Measurements from ENCODE around the gene NFE2L2.
"Not testable (repeated sequence)": the region's sequence is repeated elsewhere in the genome, so short reads cannot be mapped to it uniquely, and the experiment has no call there.

NFE2L2 gene

DNA sequence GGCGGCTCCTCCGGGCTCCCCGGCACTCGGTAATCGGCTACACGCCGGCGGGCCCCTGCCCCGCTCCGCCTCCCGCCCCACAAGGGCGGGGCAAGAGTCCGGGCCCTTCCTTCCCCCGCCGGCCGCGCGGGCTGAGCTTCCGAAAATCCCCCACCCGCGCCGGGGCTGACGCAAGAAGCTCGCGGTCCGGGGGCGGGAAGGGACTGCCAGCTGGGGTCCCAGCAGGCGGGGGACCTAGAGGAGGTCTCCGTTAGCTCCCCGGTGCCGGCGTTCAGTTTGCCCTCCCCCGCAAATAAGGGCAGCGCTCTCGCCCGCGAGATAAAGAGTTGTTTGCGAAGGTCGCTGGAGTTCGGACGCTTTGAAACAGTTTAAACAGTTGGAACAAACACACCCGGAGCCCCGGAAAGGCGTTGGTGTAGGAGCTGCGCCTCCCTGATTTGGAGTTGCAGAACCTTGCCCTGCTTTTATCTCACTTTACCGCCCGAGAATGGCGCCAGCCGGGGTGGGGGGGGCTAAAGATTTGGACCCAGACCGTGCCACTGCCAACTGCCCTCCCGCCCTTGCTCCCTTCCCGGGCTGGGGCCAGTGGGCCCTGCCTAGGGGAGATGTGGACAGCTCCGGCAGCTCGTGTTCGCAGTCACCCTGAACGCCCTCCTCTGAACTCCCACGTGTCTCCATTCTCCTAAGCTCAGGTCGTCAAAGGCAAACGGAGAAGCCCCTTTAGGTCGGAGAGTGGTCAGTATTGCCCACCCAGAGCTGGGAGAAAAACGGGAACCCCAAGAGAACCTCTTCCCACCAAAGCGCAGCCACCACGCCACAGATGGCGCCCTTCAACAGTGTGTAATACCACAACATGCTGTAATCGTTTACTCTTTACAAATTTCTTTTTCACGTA is at the start of gene NFE2L2:
Gene NFE2L2 (minus strand): TSS at position 35 of the 895 bp plus-strand sequence. CDS start 151 bp downstream, outside the sequence.
- peak; percentile 90 for DNase-seq

DNA sequence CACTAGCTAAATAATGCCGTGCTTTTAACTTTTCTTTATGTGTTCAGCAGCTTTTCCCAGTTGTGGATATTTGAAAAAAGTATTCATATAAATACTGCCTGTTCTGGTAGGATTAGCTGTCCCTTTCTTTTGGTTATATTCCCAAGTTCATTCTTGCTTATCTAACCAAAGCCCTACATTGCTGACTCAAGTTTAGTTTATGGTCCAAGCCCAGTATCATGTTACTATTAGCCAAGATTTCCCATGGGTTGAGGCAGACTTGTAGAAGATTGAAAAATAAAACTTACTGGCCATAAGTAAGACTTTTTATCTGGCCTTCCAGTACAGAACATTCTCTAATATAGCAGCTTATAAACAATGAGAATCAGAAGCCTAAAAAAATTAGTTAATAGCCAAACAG is 49.7 kb upstream of the NFE2L2 start:
- no peak for DNase-seq

DNA sequence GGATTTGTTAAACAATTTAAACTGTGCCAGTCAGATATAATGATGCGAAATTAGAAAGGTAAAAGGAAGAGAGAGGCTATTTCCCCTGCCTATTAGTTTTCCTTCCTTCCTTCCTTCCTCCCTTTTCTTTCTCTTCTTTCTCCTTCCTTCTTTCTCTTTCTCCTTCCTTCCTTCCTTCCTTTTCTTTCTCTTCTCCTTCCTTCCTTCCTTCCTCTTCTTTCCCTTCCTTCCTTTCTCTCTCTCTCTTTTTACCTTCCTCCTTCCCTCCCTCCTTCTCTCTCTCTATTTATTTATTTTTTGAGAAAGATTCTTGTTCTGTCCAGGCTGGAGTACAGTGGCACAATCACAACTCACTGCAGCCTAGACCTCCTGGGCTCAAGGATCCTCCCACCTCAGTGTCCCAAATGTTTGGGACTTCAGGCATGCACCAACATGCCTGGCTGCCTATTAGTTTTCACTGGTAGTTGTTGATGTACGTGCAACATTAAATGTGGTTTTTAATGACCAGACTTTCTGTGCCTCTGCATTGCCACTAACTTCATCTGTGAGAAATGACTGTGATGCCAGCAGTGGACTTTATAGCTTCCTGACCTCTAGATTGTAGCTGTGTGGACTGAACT is 48.7 kb upstream of the NFE2L2 start:
- DNase-seq, result no peak

DNA sequence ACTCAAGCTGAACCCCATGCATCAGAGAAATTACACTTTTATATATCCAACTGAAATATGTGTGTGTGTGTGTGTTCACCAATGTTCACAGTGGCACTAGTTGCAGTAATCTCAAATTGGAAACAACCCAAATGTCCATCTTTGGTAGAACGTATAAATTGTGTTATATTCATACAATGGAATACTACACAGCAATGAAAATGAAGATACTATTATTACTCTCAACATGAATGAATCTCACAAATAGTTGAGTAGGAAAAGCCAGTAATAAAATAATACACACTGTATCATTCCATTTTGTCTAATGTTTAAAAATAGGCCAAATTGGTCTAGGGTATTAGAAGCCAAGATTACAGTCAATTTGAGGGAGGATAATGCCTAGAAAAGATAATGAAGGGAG is 48.0 kb upstream of the NFE2L2 start:
- DNase-seq, result no peak

DNA sequence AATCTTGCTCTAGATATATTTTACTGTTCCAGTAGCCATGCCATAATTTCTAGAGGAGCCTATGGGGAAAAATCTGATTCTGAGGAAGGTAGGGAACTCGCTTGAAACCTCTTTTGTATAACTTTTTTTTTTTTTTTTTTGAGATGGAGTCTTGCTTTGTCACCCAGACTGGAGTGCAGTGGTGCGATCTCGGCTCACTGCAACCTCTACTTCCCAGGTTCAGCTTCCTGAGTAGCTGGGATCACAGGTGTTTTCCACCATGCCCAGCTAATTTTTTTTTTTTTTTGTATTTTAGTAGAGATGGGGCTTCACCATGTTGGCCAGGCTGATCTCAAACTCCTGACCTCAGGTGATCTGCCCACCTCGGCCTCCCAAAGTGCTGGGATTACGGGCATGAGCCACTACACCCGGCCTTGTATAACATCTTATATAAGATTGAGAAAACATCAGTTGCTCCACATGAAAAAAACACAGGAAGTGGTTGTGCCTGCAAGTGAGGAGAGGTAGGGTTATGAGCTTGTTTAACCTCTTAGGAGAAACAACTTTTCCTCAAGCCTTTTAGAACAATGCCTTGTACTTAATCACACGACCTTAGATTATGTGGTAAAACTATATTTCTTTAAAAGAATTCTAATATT is 45.3 kb upstream of the NFE2L2 start:
- DNase-seq, result not testable (repeated sequence)

DNA sequence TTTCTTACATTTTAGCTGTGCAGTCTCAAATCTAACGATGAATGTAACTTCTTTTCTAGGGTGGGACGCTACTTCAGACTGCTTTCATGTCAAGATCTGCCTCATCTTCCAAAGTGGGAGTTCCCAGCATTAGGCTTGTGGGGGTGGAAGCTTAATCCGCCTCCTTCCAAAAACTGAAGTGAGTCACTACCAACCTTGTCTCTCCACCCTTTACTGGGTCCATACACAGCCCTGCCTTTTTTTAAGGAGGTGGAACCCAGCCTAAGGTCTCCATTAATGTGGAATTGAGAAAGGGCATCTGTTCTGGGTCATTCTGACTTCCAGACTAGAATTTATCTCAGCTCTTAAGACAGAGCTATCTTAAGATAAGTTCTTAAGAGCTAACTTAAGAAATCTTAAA is 42.0 kb upstream of the NFE2L2 start:
- no peak for DNase-seq

DNA sequence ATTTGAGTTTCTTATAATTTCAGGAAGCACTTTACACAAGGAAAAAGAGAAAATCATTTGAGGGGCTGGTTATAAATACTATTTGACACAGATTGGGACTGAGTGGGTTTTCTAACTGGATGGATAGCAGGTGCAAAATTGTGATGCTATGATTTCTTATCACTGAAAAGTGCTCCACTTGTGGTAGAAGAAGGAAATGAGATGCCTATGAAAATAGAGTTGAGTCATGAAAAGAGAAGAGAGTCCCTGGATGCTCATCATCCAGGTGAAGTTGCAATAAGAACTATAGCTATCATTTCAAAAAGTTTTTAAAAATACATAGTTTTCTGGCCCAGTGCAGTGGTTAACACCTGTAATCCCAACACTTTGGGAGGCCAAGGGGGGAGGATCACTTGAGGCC is 39.4 kb upstream of the NFE2L2 start:
- no peak for DNase-seq

DNA sequence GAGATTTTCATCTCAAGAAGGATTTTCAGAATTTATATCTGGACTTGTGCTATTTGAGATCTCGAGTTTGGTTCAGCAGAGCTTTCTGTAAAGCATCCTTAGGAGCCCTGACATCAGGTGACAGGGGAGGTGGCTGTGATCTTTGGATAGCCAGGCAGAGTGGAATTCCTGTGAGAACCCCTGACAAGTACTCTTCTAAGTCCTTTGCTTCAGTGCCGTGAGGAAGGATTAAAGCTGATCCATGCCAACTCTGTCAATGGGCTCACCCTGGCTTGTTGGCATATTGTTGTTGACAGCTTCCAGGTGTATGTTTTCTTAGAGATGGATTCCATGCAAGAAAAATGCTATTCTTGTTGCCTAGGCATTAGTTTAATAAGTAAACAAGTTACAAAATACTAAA is 38.0 kb upstream of the NFE2L2 start:
- DNase-seq, result no peak

DNA sequence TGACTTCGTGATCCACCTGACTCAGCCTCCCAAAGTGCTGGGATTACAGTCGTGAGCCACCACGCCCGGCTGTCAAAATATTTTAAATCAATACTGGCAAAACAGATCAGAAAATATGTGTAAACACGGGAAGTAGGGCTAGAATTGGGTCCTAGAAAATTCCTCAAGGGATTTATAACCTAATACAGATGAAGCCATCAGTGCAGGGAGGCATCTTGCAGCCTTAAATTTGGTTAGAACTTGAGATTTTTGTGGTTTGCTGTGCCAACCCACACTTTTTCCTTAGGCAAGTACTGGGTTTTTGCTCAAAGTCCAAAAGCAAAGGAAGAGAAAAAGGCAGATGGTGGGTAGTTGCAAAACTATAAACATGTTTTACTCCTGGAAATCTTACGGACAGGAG is 33.7 kb upstream of the NFE2L2 start:
- no peak for DNase-seq

DNA sequence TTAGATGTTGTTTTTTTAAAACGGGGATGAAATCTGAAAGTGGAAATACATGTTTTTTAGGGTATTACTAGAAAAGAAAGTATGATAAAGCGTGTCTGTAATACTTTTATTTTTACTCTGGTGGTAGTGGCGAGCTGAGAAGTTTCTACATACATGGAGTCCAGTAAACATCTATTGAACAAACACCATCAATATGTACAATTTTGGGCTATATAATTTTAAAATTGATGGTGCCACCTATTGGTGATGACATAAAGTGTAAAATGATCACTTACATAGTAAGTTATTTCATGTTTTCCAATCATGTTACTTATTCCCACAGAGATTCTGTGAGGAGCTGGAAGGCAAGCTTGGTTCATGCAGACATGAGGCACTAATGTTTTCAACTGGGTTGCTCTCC is 31.5 kb upstream of the NFE2L2 start:
- DNase-seq, result no peak

DNA sequence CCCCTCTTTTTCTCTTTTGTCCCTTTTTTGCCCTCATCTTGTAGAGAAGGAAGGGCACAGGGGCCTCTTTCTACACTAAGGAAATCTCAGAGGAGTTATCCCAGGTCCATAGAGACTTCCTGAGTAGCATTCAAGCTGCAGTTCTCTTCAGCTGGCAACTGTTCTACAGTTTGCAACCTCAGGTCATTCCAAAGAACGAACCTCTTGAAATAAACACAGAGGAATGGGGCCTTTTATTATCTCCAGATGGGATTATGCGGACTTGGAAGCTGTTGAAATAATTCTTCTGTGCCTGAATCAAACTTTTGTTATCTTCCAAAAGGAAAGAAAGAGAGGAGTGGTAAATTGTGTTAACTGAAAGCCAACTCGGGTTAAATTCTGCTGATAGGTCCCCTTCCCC is 31.0 kb upstream of the NFE2L2 start:
- no peak for DNase-seq

DNA sequence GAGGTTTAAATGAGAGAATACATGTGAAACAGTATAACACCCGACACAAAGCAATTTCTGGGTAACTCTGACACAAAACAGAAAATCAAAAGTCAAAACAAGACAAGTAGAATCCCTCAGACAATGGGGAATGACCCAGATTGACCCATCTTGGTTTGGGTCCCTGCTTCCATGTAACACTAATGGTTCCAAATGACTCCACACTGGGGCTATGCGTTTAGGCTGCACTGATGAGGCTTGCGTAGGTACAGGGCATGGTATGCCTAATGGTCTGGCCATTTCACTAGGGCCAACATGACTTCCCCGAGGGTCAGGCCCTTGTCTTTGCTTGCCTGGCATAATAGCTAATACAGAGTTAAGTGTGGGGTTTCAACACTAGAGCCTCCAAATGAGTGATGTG is 27.2 kb upstream of the NFE2L2 start:
- no peak for DNase-seq

DNA sequence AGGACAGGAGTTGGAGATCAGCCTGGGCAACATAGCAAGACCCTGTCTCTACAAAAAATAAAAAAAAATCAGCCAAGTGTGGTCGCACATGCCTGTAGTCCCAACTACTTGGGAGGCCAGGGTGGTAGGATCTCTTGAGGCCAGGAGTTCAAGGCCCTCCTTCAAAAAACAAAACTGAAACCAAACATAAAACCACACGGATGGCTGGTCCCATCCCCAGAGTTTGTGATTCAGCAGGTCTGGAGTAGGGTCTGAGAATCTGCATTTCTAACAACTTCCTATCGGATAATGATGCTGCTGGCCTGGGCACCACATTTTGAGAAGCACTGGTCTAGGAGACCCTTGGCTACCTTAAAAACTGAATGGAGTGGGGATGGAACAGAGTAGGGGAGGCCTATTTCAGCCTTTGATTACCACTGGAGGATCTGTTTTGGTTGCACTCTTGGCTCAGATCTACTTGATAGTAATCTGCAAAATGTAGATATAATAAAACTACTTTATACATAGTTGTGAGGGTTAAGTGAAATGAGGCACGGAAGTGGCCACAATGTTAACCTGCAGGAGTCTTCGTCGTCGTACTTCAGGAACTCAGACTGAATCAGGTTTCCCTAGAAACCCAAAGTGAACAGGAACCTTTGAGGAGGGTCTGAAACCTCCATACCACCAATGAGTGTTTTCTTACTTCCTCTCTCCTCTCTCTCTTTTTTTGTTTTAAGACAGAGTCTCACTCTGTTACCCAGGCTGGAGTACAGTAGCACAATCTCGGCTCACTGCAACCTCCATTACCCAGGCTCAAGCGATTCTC is 25.5 kb upstream of the NFE2L2 start:
- no peak for DNase-seq

DNA sequence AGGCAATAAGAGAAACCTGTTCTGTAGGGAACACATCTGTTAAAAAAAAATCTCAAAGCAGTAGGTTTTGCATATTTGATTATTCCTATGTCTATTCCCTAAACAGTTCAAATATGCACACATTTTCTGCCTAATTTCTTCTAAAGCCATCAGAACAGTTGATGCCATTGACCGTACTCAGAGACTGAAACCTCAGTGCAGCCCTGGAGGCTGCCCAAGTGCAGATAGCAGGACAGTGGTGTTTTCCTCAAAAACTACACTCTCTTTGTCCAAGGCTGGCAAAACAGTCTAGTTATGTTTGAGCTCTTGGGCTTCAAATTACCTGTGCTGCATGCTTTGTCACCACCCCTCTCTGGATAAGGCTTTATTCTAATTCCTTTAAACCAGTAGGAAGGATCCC is 23.3 kb upstream of the NFE2L2 start:
- DNase-seq, result no peak

DNA sequence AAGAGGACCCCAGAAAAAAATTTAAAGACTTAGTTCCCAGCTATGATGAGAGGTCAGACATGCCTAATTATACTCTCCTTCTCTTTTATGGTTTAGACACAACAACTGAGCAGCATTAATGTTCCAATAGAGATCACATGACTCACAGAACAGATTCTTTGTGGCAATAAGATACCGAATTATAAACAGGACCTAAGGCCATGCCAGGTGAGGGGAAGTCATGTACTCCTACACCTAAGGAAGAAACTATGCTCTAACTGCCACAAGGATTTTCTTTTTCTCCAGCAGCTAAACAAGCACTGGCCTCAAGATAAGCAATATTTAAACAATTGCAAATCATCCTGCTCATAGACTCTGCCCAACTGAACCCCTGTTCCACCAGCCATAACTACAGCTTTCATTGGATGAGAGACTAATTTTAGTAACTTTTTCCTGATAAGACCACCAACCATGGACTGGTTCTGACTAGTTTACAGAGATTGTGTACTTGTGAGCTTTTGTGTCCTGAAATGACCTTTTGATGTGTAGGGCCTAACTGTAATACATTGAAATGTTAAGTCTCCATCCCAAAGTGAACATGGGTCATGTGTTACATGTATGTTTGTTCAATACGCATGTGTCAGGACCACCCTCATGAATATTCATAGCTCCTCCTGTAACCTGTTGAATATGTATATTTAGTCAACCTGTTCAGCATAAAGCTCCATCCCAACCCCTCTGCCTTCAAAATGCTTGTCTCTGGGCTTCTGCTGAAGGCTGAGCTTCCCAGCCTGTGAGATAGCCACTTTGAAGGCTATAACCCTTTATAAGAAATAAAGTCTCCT is 21.6 kb upstream of the NFE2L2 start:
- DNase-seq, result no peak

DNA sequence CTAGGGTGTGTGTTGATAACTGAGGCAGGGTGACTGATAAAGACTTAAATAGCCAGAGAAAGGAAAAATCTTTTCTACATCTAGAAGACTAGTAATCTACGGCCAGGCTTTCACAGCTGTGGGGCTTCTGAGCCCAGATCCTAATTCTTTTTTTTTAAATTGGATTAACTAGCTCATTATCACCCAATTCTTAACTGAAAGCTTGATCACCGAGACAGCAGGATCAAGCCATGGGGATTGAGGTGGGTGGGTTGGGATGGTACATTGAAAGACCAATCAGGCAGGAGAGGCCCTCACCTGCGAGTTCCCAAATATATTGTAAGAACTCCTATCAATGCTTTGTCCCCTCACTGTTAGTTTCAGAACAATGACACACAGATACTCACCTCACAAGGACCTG is 20.0 kb upstream of the NFE2L2 start:
- DNase-seq, result no peak

DNA sequence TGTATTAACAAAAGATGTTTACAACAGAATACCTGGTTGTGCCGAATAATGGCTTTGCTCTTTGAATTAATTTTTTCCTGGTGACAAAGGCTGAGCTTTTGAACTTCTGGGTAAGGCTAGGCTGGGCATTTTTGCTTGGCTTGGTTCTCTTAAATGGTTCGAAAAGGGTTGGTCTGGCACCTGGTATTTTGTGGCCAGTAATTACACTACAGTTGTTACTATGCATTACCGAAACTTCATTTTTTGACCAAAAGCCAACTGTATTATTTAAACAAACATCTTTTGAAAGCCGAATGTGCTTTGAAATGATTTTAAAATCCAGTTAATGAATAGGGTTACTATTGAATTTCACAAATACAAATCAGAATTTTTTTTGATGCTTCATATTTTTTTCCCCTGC is 19.4 kb upstream of the NFE2L2 start:
- DNase-seq, result no peak

DNA sequence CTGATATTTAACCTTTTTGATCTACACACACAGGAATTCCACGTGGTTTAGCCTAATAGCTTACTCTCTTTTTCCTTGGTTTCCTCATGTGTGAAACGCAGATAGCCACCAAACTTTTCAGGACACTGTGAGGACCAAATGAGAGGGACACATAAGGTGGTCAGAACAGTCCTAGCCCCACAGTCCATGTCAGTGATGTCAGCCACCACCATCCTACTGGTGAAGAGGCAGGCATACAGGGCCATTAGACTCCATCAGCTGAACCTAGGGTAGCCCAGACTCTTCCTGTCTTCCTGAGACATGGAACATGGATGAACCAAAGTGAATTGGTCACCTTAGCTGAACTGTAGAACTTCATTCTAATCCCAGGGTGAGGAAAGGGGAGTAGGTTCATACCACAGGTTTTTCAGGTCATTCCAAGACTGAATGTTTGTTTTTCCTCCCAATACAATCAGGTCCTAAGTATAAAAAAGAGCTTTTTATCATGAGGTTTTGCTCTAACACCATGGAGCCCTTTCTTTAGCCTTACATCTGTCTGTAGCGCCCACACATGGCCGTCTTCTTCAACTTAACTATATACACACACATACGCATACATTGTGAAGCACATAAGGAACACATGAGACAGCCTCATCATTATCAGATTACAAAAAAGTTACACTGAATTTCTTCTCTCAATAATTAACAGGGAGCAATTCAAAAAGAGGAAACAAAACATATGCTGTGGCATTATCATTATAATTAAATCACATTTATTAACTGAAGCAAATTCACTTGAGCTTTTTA is 18.5 kb upstream of the NFE2L2 start:
- DNase-seq, result no peak

DNA sequence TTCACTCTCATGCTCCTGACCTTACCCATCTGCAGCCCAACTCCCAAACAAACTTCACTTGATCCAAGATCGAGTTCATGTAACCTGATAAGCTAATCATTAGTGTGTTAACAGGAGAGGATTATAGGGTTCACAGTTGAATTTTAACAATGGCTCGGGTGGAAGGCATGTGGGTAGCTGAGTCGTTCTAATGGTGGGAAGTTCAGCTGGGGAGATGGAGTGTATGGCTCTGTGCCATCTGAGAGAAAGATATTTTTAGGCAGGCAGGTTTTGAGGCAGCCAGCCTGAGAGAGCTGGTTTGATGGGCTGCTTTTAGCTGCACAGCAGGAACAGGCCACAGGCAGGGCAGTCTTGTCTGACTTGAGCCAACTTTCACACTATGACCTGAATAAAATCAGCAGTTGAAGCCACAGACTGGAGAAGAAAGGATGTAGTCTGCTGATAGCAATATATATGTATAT is 17.7 kb upstream of the NFE2L2 start:
- DNase-seq, result no peak

DNA sequence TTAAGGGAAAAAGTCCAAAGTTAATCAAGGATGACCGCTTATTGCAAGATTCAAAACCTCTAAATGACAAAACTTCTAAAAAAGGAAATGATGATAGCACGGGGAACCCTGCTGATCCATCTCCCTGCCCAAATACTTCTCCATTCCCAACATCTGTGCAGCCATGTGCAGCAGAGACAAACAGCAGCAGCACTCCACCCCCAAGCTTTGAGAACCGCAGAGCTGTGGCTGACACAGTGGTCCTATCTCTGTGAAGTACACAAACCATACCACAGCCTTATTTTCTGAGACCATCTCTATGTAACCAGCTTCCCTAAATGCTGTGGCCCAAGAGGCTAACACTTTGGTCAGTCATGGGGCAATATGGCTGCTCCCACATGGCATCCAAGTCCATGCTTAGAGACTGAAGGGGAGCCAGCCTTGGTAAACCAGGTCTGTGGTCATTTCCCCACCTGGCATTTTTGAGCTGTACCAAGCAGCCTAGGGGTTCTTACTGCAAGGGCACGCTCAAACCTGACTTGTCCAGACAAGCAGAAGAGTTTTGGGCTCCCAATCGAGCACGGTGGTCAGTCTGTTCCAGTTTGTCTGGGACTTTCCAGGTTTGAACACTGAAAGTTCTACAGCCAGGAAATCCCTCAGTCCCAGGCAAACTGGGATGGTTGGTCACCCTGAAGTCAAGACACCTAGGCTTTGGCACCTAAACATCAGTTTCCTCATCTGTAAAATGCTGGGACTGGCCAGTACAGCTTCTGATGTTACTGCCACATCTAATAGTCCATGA is 17.1 kb upstream of the NFE2L2 start:
- no peak for DNase-seq

DNA sequence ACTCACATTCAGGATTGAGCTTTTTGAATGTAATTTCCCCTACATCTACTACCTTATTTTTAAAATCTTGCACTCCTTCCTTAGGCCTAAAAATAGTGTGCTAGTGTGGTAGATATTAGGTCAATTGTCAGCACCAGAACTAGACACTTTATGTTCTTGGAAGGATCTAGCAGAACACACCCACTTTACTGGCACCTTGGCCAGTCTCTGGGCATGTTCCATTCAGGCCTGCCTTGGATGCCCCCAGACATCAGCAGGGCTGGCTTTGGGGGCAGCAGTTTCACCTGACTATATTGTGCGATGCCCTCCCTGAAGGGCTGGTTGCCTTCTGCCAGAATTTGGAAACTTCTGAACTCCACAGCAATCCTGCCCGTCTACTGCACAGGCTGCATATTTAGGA is 15.3 kb upstream of the NFE2L2 start:
- DNase-seq, result no peak

Measured in activated CD4-positive, alpha-beta T cell treated with anti-CD3 and anti-CD28 coated beads, Interleukin-2, amount 50 U/mL, for 1 hour (primary cell).